H1 (cell line): ENCODE results near the gene EGFR. TPM values are rescaled to one million over a fixed set of nuclear protein-coding genes. Genes with fewer than 3 reads are reported as not detected.

Experiments
- CTCF ChIA-PET: fragments of 300-600 bp; sonication (Branson Sonifier 250); formaldehyde crosslinking; loops from one replicate; lab custom pipeline; 2021; ENCODE audit not compliant: partially characterized antibody; lab: Charles Lee
- POLR2A ChIA-PET: fragments of 300-600 bp; sonication (Branson Sonifier 250); formaldehyde crosslinking; loops from one replicate; lab custom pipeline; 2021; ENCODE audit warnings: inconsistent platforms; ENCODE audit not compliant: partially characterized antibody; lab: Charles Lee
- DNase-seq, 2 experiments: peaks; one replicate each; pipeline versions ENCODE4 v3.0.0 to v3.0.0-alpha.2; 2010 to 2022; ENCODE audit warnings: low spot score in 2 of 2, low read depth in 1 of 2, mixed read lengths in 1 of 2
- FAIRE-seq: peaks from 2 replicates; lab custom pipeline; 2011; peaks lifted over from hg19 to GRCh38; lab: Jason Lieb, UNC
- H2AFZ ChIP-seq: 2 replicates; pipeline ENCODE4 v1.8.1; 2012; ENCODE audit warnings: low read length, inconsistent platforms
- H2AK5ac ChIP-seq: 2 replicates; pipeline ENCODE4 v1.6.1; 2013; ENCODE audit warnings: low read depth, low read length
- H2BK120ac ChIP-seq: replicated peaks from 2 replicates; pipeline ENCODE3; 2013; ENCODE audit warnings: low read depth, low read length, inconsistent platforms
- H2BK12ac ChIP-seq: 2 replicates; pipeline ENCODE4 v1.6.1; 2013; ENCODE audit warnings: low read depth, low read length
- H2BK15ac ChIP-seq: 2 replicates; pipeline ENCODE4 v1.6.1; 2013; ENCODE audit warnings: low read length
- H2BK20ac ChIP-seq: 2 replicates; pipeline ENCODE4 v1.6.1; 2013; ENCODE audit warnings: low read length
- H2BK5ac ChIP-seq: 2 replicates; pipeline ENCODE4 v1.6.1; 2013; ENCODE audit warnings: low read depth, low read length
- H3K14ac ChIP-seq: 2 replicates; pipeline ENCODE4 v1.6.1; 2013; ENCODE audit warnings: inconsistent platforms; ENCODE audit not compliant: insufficient read length
- H3K18ac ChIP-seq: 2 replicates; pipeline ENCODE4 v1.6.1; 2013; ENCODE audit warnings: low read length; ENCODE audit errors: extremely low read depth
- H3K23ac ChIP-seq: 2 replicates; pipeline ENCODE4 v1.6.1; 2013; ENCODE audit warnings: inconsistent platforms; ENCODE audit not compliant: insufficient read length
- H3K23me2 ChIP-seq: 2 replicates; pipeline ENCODE4 v1.6.1; 2013; ENCODE audit warnings: low read depth, low read length
- H3K27ac ChIP-seq: 2 replicates; pipeline ENCODE4 v1.6.1; 2011; ENCODE audit warnings: low read depth, low read length, inconsistent platforms
- H3K27me3 ChIP-seq, 4 experiments: replicated peaks in 1 of 4; 1 replicate in 1 of 4; 2 replicates in 3 of 4; pipeline versions ENCODE4 v1.6.1 to v1.8.1; 2011 to 2013; ENCODE audit warnings: low read length in 3 of 4, mild to moderate bottlenecking in 3 of 4, inconsistent platforms in 2 of 4, mixed read lengths in 2 of 4, moderate library complexity in 1 of 4; ENCODE audit not compliant: control insufficient read depth in 3 of 4, insufficient read depth in 3 of 4; ENCODE audit errors: extremely low read depth in 1 of 4
- H3K36me3 ChIP-seq, 4 experiments: 2 replicates each; pipeline versions ENCODE4 v1.6.1 to v1.8.1; 2011 to 2013; ENCODE audit warnings: mild to moderate bottlenecking in 4 of 4, low read length in 3 of 4, moderate library complexity in 2 of 4, control low read depth in 1 of 4, inconsistent platforms in 1 of 4; ENCODE audit not compliant: insufficient read depth in 4 of 4, control insufficient read depth in 2 of 4
- H3K4ac ChIP-seq: replicated peaks from 2 replicates; pipeline ENCODE3; 2013; ENCODE audit warnings: low read length, low read depth, mixed read lengths, inconsistent platforms; ENCODE audit not compliant: insufficient read length
- H3K4me1 ChIP-seq, 4 experiments: replicated peaks in 1 of 4; 1 replicate in 1 of 4; 2 replicates in 3 of 4; pipeline versions ENCODE4 v1.6.1 to v1.8.1; 2011 to 2013; ENCODE audit warnings: low read length in 3 of 4, inconsistent platforms in 2 of 4, mixed read lengths in 1 of 4; ENCODE audit not compliant: insufficient read depth in 4 of 4, control insufficient read depth in 3 of 4
- H3K4me2 ChIP-seq, 2 experiments: 2 replicates each; pipeline versions ENCODE4 v1.6.1 to v1.8.1; 2011 to 2013; ENCODE audit warnings: low read depth in 2 of 2, low read length in 2 of 2, control low read depth in 1 of 2, inconsistent platforms in 1 of 2, mild to moderate bottlenecking in 1 of 2; ENCODE audit not compliant: insufficient read depth in 1 of 2
- H3K4me3 ChIP-seq, 4 experiments: fragments of 200-600, 300-600 bp in 1 of 4; sonication (generic), shearing (Covaris generic), sonication (Bioruptor Twin) in 1 of 4; 2 replicates each; pipeline versions ENCODE4 v1.5.1 to v1.8.1; 2011 to 2016; ENCODE audit warnings: low read length in 4 of 4, low read depth in 3 of 4, control low read depth in 2 of 4, inconsistent platforms in 2 of 4, mild to moderate bottlenecking in 2 of 4, mixed read lengths in 1 of 4, moderate library complexity in 1 of 4; ENCODE audit not compliant: insufficient read depth in 2 of 4; ENCODE audit errors: extremely low read depth in 1 of 4
- H3K56ac ChIP-seq: replicated peaks from 2 replicates; pipeline ENCODE3; 2013; ENCODE audit warnings: low read depth, mild to moderate bottlenecking, mixed read lengths, low read length, inconsistent platforms; ENCODE audit not compliant: insufficient read length
- H3K79me1 ChIP-seq: 2 replicates; pipeline ENCODE4 v1.6.1; 2013; ENCODE audit warnings: low read depth, low read length, control low read depth
- H3K79me2 ChIP-seq, 2 experiments: 2 replicates each; pipeline versions ENCODE4 v1.6.1 to v1.8.1; 2012 to 2013; ENCODE audit warnings: low read length in 2 of 2, mild to moderate bottlenecking in 2 of 2, inconsistent platforms in 1 of 2; ENCODE audit not compliant: insufficient read depth in 2 of 2, control insufficient read depth in 1 of 2
- H3K9ac ChIP-seq, 4 experiments: replicated peaks in 1 of 4; 1 replicate in 1 of 4; 2 replicates in 3 of 4; pipeline versions ENCODE4 v1.6.1 to v1.8.1; 2011 to 2013; ENCODE audit warnings: low read depth in 3 of 4, low read length in 3 of 4, control low read depth in 2 of 4, mild to moderate bottlenecking in 2 of 4, moderate library complexity in 2 of 4, inconsistent platforms in 1 of 4; ENCODE audit errors: extremely low read depth in 1 of 4
- H3K9me3 ChIP-seq, 2 experiments: 2 replicates each; pipeline versions ENCODE4 v1.6.1 to v1.8.1; 2012 to 2013; ENCODE audit warnings: mild to moderate bottlenecking in 2 of 2, moderate library complexity in 2 of 2, control low read depth in 1 of 2, inconsistent platforms in 1 of 2, low read depth in 1 of 2, low read length in 1 of 2, mixed read lengths in 1 of 2; ENCODE audit not compliant: insufficient read depth in 2 of 2
- H4K20me1 ChIP-seq, 2 experiments: replicated peaks in 1 of 2; 2 replicates each; pipeline versions ENCODE3 to v1.8.1; 2011 to 2013; ENCODE audit warnings: inconsistent platforms in 2 of 2, low read length in 2 of 2, mild to moderate bottlenecking in 1 of 2; ENCODE audit not compliant: insufficient read depth in 2 of 2, control insufficient read depth in 1 of 2
- H4K5ac ChIP-seq: 2 replicates; pipeline ENCODE4 v1.6.1; 2013; ENCODE audit warnings: low read length, low read depth, mixed read lengths, inconsistent platforms; ENCODE audit not compliant: insufficient read length
- H4K8ac ChIP-seq: 2 replicates; pipeline ENCODE4 v1.8.0; 2013; ENCODE audit warnings: mild to moderate bottlenecking, moderate library complexity, low read length, inconsistent platforms; ENCODE audit not compliant: insufficient read depth; ENCODE audit errors: extremely low read depth
- H4K91ac ChIP-seq: replicated peaks from 2 replicates; pipeline ENCODE3; 2013; ENCODE audit warnings: low read length, mixed read lengths, inconsistent platforms; ENCODE audit not compliant: insufficient read length
- BACH1 ChIP-seq: IDR thresholded peaks from 2 replicates; pipeline ENCODE4 v1.6.1; 2012; ENCODE audit warnings: low read length, improper control_type of control experiment
- BCL11A ChIP-seq, 2 experiments: IDR thresholded peaks; one replicate each; pipeline ENCODE4 v1.6.1; 2011; ENCODE audit warnings: low read depth in 2 of 2, low read length in 2 of 2, mild to moderate bottlenecking in 2 of 2
- CBX5 ChIP-seq: fragments of 300-800, 300-1000 bp; sonication (generic); IDR thresholded peaks from 2 replicates; pipeline ENCODE4 v1.7.1; 2016; ENCODE audit warnings: antibody characterized with exemption, low read length, low read depth
- CBX8 ChIP-seq: fragments of 300-800, 300-1000 bp; sonication (generic); IDR thresholded peaks from 2 replicates; pipeline ENCODE4 v1.7.1; 2016; ENCODE audit warnings: low read depth, low read length, borderline replicate concordance
- EGR1 ChIP-seq: IDR thresholded peaks from 2 replicates; pipeline ENCODE4 v1.6.1; 2011; ENCODE audit warnings: low read depth, low read length, borderline replicate concordance
- GTF2F1 ChIP-seq: IDR thresholded peaks from 2 replicates; pipeline ENCODE4 v1.6.1; 2012; ENCODE audit warnings: low read depth, low read length, improper control_type of control experiment, borderline replicate concordance
- KDM1A ChIP-seq: fragments of 200-600, 300-600 bp; sonication (generic); IDR thresholded peaks from 2 replicates; pipeline ENCODE4 v1.7.1; 2016; ENCODE audit warnings: mild to moderate bottlenecking, low read length, borderline replicate concordance
- KDM4A ChIP-seq: IDR thresholded peaks from one replicate; pipeline ENCODE4 v1.7.1; 2012; ENCODE audit warnings: low read depth, mild to moderate bottlenecking, moderate library complexity, low read length, inconsistent platforms; ENCODE audit not compliant: severe bottlenecking
- NRF1 ChIP-seq: IDR thresholded peaks from 2 replicates; pipeline ENCODE4 v1.6.1; 2011; ENCODE audit warnings: mild to moderate bottlenecking, low read depth, low read length, improper control_type of control experiment
- POU5F1 ChIP-seq: IDR thresholded peaks from 2 replicates; pipeline ENCODE4 v1.6.1; 2011; ENCODE audit warnings: low read depth, mild to moderate bottlenecking, low read length, moderate library complexity
- RAD21 ChIP-seq, 2 experiments: IDR thresholded peaks in 1 of 2; conservative IDR thresholded peaks in 1 of 2; 2 replicates each; pipeline ENCODE4 v1.6.1; 2011; ENCODE audit warnings: low read depth in 2 of 2, low read length in 2 of 2, improper control_type of control experiment in 1 of 2, inconsistent platforms in 1 of 2, mild to moderate bottlenecking in 1 of 2, moderate library complexity in 1 of 2
- SUZ12 ChIP-seq: fragments of 200-600 bp; sonication (generic); IDR thresholded peaks from 2 replicates; pipeline ENCODE4 v1.6.1; 2012; ENCODE audit warnings: mild to moderate bottlenecking, inconsistent platforms, low read length, moderate library complexity, mixed read lengths
- TAF7 ChIP-seq: optimal IDR thresholded peaks from 2 replicates; pipeline ENCODE3; 2011; ENCODE audit warnings: low read depth, mild to moderate bottlenecking, inconsistent platforms, low read length, moderate library complexity, borderline replicate concordance
- TCF12 ChIP-seq: IDR thresholded peaks from 2 replicates; pipeline ENCODE4 v1.6.1; 2011; ENCODE audit warnings: low read depth, mild to moderate bottlenecking, low read length
- WGBS, 2 experiments: shearing (Covaris generic) in 1 of 2; methylation state at CpG; one replicate each; pipeline versions ENCODE4 v1.1.6 to v1.1.7; 2013 to 2015; ENCODE audit warnings: low lambda C conversion rate in 2 of 2, mixed read lengths in 2 of 2, inconsistent platforms in 1 of 2, low coverage in 1 of 2, missing lambda C conversion rate in 1 of 2; ENCODE audit not compliant: insufficient replicate concordance in 2 of 2, insufficient coverage in 1 of 2, insufficient read length in 1 of 2; ENCODE audit errors: extremely low coverage in 1 of 2, missing lambda C conversion rate in 1 of 2; 5-methylcytosine and 5-hydroxymethylcytosine counted together
- polyA plus RNA-seq, 7 experiments: library from polyadenylated mRNA; depleted of rRNA in 3 of 7; stranded (reverse) in 5 of 7; unstranded in 2 of 7; fragments of >200 nt in 5 of 7; fragments of 200-250 nt in 2 of 7; gene quantifications; 1 replicate in 5 of 7; 2 replicates in 1 of 7; 4 replicates in 1 of 7; pipeline versions ENCODE4 v1.2.1 to v1.2.3, GENCODE V29; 2011 to 2013; ENCODE audit warnings: missing spikeins in 2 of 7, mixed read lengths in 2 of 7
- total RNA-seq: library from RNA; stranded (reverse); fragmentation: NEBNext Ultra II Directional; extraction: Animal tissue kit (Norgen Biotek cat#: 25700); gene quantifications from 2 replicates; pipeline ENCODE4 v1.2.1, GENCODE V29; 2021

EGFR gene
- total and polyA plus RNA-seq, 2 of the 8 experiments (the other 6 are each of a cell fraction or from before 2014, with no cell fraction given): 1.9 to 5.8 TPM

GRCh38 chr7:55192723-55193122 is 173.9 kb downstream of the EGFR start:
- Histone ChIP-seq H4K5ac (no peak overlapping the region), H3K4ac (no peak overlapping the region), H3K9ac (no peak overlapping the region), H4K20me1 (no peaks in the 10 kb centered on the region), H4K91ac (peak overlapping the region; percentile 62), H2AK5ac (0 out of 2 replicates have a peak overlapping the region, but pooled peaks have one; percentile 18), H3K18ac (no peak overlapping the region), H3K4me1 (peaks cover 22 to 39% (median 36%) of the 10 kb centered on the region in 4 experiments), H2AFZ (no peak overlapping the region), H3K79me2 (no peaks in the 10 kb centered on the region), H2BK12ac (0 out of 2 replicates have a peak overlapping the region, but pooled peaks have one; percentile 22), H2BK120ac (no peak overlapping the region), H4K8ac (no peak overlapping the region), H3K4me3 (no peak overlapping the region), H3K14ac (no peak overlapping the region), H3K23me2 (no peaks in the 10 kb centered on the region), H3K4me2 (0 out of 4 replicates have a peak overlapping the region, but pooled peaks of 1 of the 2 experiments have one; percentile 10), H3K56ac (no peak overlapping the region), H3K23ac (no peak overlapping the region), H3K79me1 (no peaks in the 10 kb centered on the region), H3K27ac (no peak overlapping the region), H2BK15ac (no peak overlapping the region), H3K27me3 (no peaks in the 10 kb centered on the region; a peak in 2 of 7 replicates), H3K9me3 (no peaks in the 10 kb centered on the region), H3K36me3 (no peaks in the 10 kb centered on the region), H2BK20ac (no peak overlapping the region; the same call in 1 of the 2 replicates), H2BK5ac (peak overlapping the region; percentile 94; the same call in 1 of the 2 replicates)
- ChIA-PET POLR2A (no interaction called here), CTCF (interaction anchor here (0.9 to 1.7 kb wide), 3 partner anchors 10 to 62 kb away, joined by 3 to 6 read pairs (median 4); no protein-coding TSS in a partner anchor)
- DNase-seq (peak in 1 of 2 experiments; percentile 30), FAIRE-seq (no peak)
- WGBS, 2 experiments: 88% methylated on average over 7 of the region's 7 CpGs; no CpG with 5 or more reads in 1 of the 2 experiments
- TF ChIP-seq POU5F1 (no peak), CBX8 (no peak), SUZ12 (no peak), GTF2F1 (no peak), TAF7 (no peak), KDM4A (no peak), RAD21 (IDR thresholded peaks at IDR 0.05 in 1 of 2, conservative IDR thresholded peaks at IDR 0.05 in 1 of 2; ENCODE audit: low read depth in 2 of 2, low read length in 2 of 2) (no peak), NRF1 (no peak), CBX5 (no peak), BACH1 (no peak), KDM1A (no peak), EGR1 (no peak), BCL11A (IDR thresholded peaks at IDR 0.05; ENCODE audit: low read depth in 2 of 2, low read length in 2 of 2) (no peak), TCF12 (no peak)
